Upper lobe of right lung (tissue), 1 donor: ENCODE data around the gene TM4SF20. TPM values are rescaled to one million over a fixed set of nuclear protein-coding genes. Genes with fewer than 3 reads are reported as not detected.

Experiments
- ATAC-seq: fragments of 200-7000 bp; cut with Tn5 transposase; one replicate; pipeline ENCODE4 v1.9.1; 2020; ENCODE audit warnings: mild to moderate bottlenecking, moderate library complexity
- DNase-seq: peaks from one replicate; pipeline ENCODE4 v3.0.0-alpha.2; 2020
- H3K27ac ChIP-seq: fragments of 200-600 bp; one replicate; pipeline ENCODE4 v1.8.0; 2022
- H3K27me3 ChIP-seq: fragments of 200-600 bp; one replicate; pipeline ENCODE4 v1.8.0; 2022; ENCODE audit warnings: mild to moderate bottlenecking
- H3K36me3 ChIP-seq: fragments of 200-600 bp; one replicate; pipeline ENCODE4 v1.8.0; 2022
- H3K4me1 ChIP-seq: fragments of 200-600 bp; one replicate; pipeline ENCODE4 v1.8.0; 2022
- H3K4me3 ChIP-seq: fragments of 200-600 bp; one replicate; pipeline ENCODE4 v1.8.0; 2022; ENCODE audit warnings: mild to moderate bottlenecking
- H3K9me3 ChIP-seq: fragments of 200-600 bp; one replicate; pipeline ENCODE4 v1.8.0; 2022
- CTCF ChIP-seq: fragments of 200-600 bp; IDR thresholded peaks from one replicate; pipeline ENCODE4 v1.8.0; 2022; ENCODE audit warnings: antibody characterized with exemption
- intact Hi-C: fragments of 100-400 bp; cut with DNase I; formaldehyde crosslinking; loops from one replicate; pipeline ENCODE4 v1.11.0; 2022
- total RNA-seq: library from RNA; stranded (reverse); fragmentation: NEBNext Ultra II Directional; extraction: Animal tissue kit (Norgen Biotek cat#: 25700); gene quantifications from one replicate; pipeline ENCODE4 v1.2.1, GENCODE V29; 2021
- donor health status: DM: no; HTN: yes; CAD: no; lungs with severe emphysema.

Gene TM4SF20
- total RNA-seq, 1 donor from 2014 or later: not detected

- intact Hi-C loops: loop anchor here (10.0 kb wide), 1 partner anchor 53 kb away; no protein-coding TSS in a partner anchor
- Histone ChIP-seq H3K9me3 (no peaks in the 10 kb centered on the region), H3K4me1 (peaks cover 18% of the 10 kb centered on the region), H3K27ac (no peak overlapping the region), H3K36me3 (no peaks in the 10 kb centered on the region), H3K27me3 (no peaks in the 10 kb centered on the region), H3K4me3 (no peak overlapping the region)
- DNase-seq (no peak), ATAC-seq (no peak)
- TF ChIP-seq CTCF: no peak
Observed at GRCh38 chr2:227411320-227411989, 32.3 kb upstream of the TM4SF20 start.

GRCh38 chr2:227410191-227410590 lies 31.1 kb upstream of the TM4SF20 start:
- H3K4me1 ChIP-seq: peaks cover 13% of the 10 kb centered on the region
- ATAC-seq (no peak), DNase-seq (no peak)
- intact Hi-C loops: loop anchor here (10.0 kb wide), 1 partner anchor 55 kb away; no protein-coding TSS in a partner anchor
- no peaks in the 10 kb centered on the region for H3K27me3 ChIP-seq
- H3K27ac ChIP-seq: no peak overlapping the region
- no peak overlapping the region for H3K4me3 ChIP-seq
- H3K9me3 ChIP-seq: no peaks in the 10 kb centered on the region
- no peak for TF ChIP-seq CTCF
- no peaks in the 10 kb centered on the region for H3K36me3 ChIP-seq

GRCh38 chr2:227407591-227408151 lies 28.6 kb upstream of the TM4SF20 start:
- H3K27me3 ChIP-seq: no peaks in the 10 kb centered on the region
- H3K27ac ChIP-seq: peak overlapping the region; percentile 65
- H3K4me3 ChIP-seq: no peak overlapping the region
- intact Hi-C loops: no loop called here
- H3K36me3 ChIP-seq: no peaks in the 10 kb centered on the region
- DNase-seq: peak; percentile 86
- peaks cover 12% of the 10 kb centered on the region for H3K4me1 ChIP-seq
- no peaks in the 10 kb centered on the region for H3K9me3 ChIP-seq
- ATAC-seq: peak; percentile 84
- TF ChIP-seq CTCF: no peak

- Histone ChIP-seq H3K27ac (peak overlapping the region; percentile 65), H3K4me3 (no peak overlapping the region), H3K27me3 (no peaks in the 10 kb centered on the region), H3K4me1 (peaks cover 12% of the 10 kb centered on the region), H3K36me3 (no peaks in the 10 kb centered on the region), H3K9me3 (no peaks in the 10 kb centered on the region)
- peak; percentile 70 for TF ChIP-seq CTCF
- intact Hi-C loops: no loop called here
- no peak for DNase-seq
- ATAC-seq: peak; percentile 80
Observed at GRCh38 chr2:227406177-227407031, 27.3 kb upstream of the TM4SF20 start.

- no peaks in the 10 kb centered on the region for H3K27me3 ChIP-seq
- peaks cover 12% of the 10 kb centered on the region for H3K4me1 ChIP-seq
- no peak overlapping the region for H3K4me3 ChIP-seq
- H3K9me3 ChIP-seq: no peaks in the 10 kb centered on the region
- intact Hi-C loops: no loop called here
- no peaks in the 10 kb centered on the region for H3K36me3 ChIP-seq
- no peak for DNase-seq
- ATAC-seq: peak; percentile 14
- no peak overlapping the region for H3K27ac ChIP-seq
- no peak for TF ChIP-seq CTCF
Observed at GRCh38 chr2:227404585-227405271, 25.6 kb upstream of the TM4SF20 start.
